ENCODE results near the gene NT5DC1. TPM values are rescaled to one million over a fixed set of nuclear protein-coding genes. Genes with fewer than 3 reads are reported as not detected.

The NT5DC1 gene
- total RNA-seq, 1 experiment from 2014 or later, result 27.6 TPM

GRCh38 chr6:116218172-116218633, 117.5 kb downstream of the NT5DC1 start:
- BruUV-seq (replicated peaks), result no TSS peak
- TF ChIP-seq, protein P1, sequence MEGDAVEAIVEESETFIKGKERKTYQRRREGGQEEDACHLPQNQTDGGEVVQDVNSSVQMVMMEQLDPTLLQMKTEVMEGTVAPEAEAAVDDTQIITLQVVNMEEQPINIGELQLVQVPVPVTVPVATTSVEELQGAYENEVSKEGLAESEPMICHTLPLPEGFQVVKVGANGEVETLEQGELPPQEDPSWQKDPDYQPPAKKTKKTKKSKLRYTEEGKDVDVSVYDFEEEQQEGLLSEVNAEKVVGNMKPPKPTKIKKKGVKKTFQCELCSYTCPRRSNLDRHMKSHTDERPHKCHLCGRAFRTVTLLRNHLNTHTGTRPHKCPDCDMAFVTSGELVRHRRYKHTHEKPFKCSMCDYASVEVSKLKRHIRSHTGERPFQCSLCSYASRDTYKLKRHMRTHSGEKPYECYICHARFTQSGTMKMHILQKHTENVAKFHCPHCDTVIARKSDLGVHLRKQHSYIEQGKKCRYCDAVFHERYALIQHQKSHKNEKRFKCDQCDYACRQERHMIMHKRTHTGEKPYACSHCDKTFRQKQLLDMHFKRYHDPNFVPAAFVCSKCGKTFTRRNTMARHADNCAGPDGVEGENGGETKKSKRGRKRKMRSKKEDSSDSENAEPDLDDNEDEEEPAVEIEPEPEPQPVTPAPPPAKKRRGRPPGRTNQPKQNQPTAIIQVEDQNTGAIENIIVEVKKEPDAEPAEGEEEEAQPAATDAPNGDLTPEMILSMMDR (IDR thresholded peaks at IDR 0.05; ENCODE audit: unreplicated experiment), result peak; percentile 32
- CTCF ChIA-PET, result interaction anchor here (0.6 to 4.5 kb wide), 17 partner anchors 10 to 355 kb away, joined by 3 to 29 read pairs (median 3); no protein-coding TSS in a partner anchor
- Mint-ChIP-seq H3K27ac (ENCODE audit: low read depth, unreplicated experiment) (no peak overlapping the region), H3K9me3 (ENCODE audit: unreplicated experiment) (no peaks in the 10 kb centered on the region), H3K27me3 (ENCODE audit: insufficient read depth, unreplicated experiment) (no peaks in the 10 kb centered on the region), H3K36me3 (ENCODE audit: insufficient read depth, unreplicated experiment) (no peaks in the 10 kb centered on the region), H3K4me1 (ENCODE audit: insufficient read depth, unreplicated experiment) (no peaks in the 10 kb centered on the region), H3K4me3 (ENCODE audit: unreplicated experiment) (no peak overlapping the region)
- intact Hi-C loops (cut with micrococcal nuclease), result loop anchor here (5.0 to 10.0 kb wide), 4 partner anchors 49 to 629 kb away; no protein-coding TSS in a partner anchor
- DNase-seq (ENCODE audit: unreplicated experiment), result no peak
- POLR2A ChIA-PET, result interaction anchor here (0.8 to 2.9 kb wide), 5 partner anchors 35 to 353 kb away, joined by 3 to 26 read pairs (median 4); partner anchors contain the start of genes NT5DC1, RWDD1, TSPYL1 and TSPYL4

GRCh38 chr6:116218866-116219265, 118.2 kb downstream of the NT5DC1 start:
- POLR2A ChIA-PET, result interaction anchor here (2.9 kb wide), 1 partner anchor 61 kb away, joined by 26 read pairs; the partner anchor contains the start of gene TSPYL1

GRCh38 chr6:116221067-116221466, 120.4 kb downstream of the NT5DC1 start:
- no peaks in the 10 kb centered on the region for H3K4me1 Mint-ChIP-seq (ENCODE audit: insufficient read depth, unreplicated experiment)

More at GRCh38 chr6:116218866-116219265, 118.2 kb downstream of the NT5DC1 start:
- no peak overlapping the region for H3K27ac Mint-ChIP-seq (ENCODE audit: low read depth, unreplicated experiment)
- no peak for DNase-seq (ENCODE audit: unreplicated experiment)
- H3K9me3 Mint-ChIP-seq (ENCODE audit: unreplicated experiment), result no peaks in the 10 kb centered on the region
- TF ChIP-seq, protein P1 (IDR thresholded peaks at IDR 0.05; ENCODE audit: unreplicated experiment), result no peak
- H3K4me3 Mint-ChIP-seq (ENCODE audit: unreplicated experiment), result no peak overlapping the region
- BruUV-seq (replicated peaks), result no TSS peak
- H3K4me1 Mint-ChIP-seq (ENCODE audit: insufficient read depth, unreplicated experiment), result no peaks in the 10 kb centered on the region
- intact Hi-C loops (cut with micrococcal nuclease), result loop anchor here (5.0 to 10.0 kb wide), 4 partner anchors 48 to 628 kb away; no protein-coding TSS in a partner anchor
- H3K27me3 Mint-ChIP-seq (ENCODE audit: insufficient read depth, unreplicated experiment), result no peaks in the 10 kb centered on the region
- no peaks in the 10 kb centered on the region for H3K36me3 Mint-ChIP-seq (ENCODE audit: insufficient read depth, unreplicated experiment)
- CTCF ChIA-PET, result interaction anchor here (0.6 to 4.5 kb wide), 13 partner anchors 10 to 345 kb away, joined by 3 to 29 read pairs (median 3); no protein-coding TSS in a partner anchor

DNA sequence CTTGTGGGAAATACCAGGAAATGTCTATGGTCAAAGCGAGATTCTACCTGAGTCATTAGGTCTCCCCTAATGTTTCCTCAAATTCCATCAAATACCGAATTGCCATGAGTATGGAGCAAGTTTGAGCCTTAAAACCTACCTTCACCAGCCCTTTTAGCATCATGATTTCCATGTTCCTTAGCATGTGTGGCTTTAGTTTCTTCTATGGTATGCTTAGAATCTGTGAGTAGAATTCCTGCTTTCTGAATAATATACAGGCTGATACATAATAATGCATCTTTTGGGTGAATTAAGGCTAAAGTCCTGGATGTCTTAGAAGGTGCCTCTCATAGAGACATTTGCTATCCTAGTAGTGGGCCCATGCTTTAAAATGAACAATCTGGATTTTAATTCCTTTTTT, 121.3 kb downstream of the NT5DC1 start:
- POLR2A ChIA-PET, result interaction anchor here (1.2 kb wide), 1 partner anchor 12 kb away, joined by 3 read pairs; no protein-coding TSS in a partner anchor
- Mint-ChIP-seq H3K27ac (ENCODE audit: low read depth, unreplicated experiment) (no peak overlapping the region), H3K36me3 (ENCODE audit: insufficient read depth, unreplicated experiment) (no peaks in the 10 kb centered on the region), H3K9me3 (ENCODE audit: unreplicated experiment) (no peaks in the 10 kb centered on the region), H3K4me3 (ENCODE audit: unreplicated experiment) (no peak overlapping the region), H3K27me3 (ENCODE audit: insufficient read depth, unreplicated experiment) (no peaks in the 10 kb centered on the region), H3K4me1 (ENCODE audit: insufficient read depth, unreplicated experiment) (no peaks in the 10 kb centered on the region)
- intact Hi-C loops (cut with micrococcal nuclease), result no loop called here
- CTCF ChIA-PET, result interaction anchor here (0.5 to 1.0 kb wide), 2 partner anchors 23 to 339 kb away, joined by 3 read pairs; no protein-coding TSS in a partner anchor
- BruUV-seq (replicated peaks), result no TSS peak
- TF ChIP-seq, protein P1 (IDR thresholded peaks at IDR 0.05; ENCODE audit: unreplicated experiment), result no peak
- no peak for DNase-seq (ENCODE audit: unreplicated experiment)

More at GRCh38 chr6:116221067-116221466, 120.4 kb downstream of the NT5DC1 start:
- Mint-ChIP-seq H3K36me3 (ENCODE audit: insufficient read depth, unreplicated experiment) (no peaks in the 10 kb centered on the region), H3K4me3 (ENCODE audit: unreplicated experiment) (no peak overlapping the region), H3K27me3 (ENCODE audit: insufficient read depth, unreplicated experiment) (no peaks in the 10 kb centered on the region), H3K27ac (ENCODE audit: low read depth, unreplicated experiment) (no peak overlapping the region), H3K9me3 (ENCODE audit: unreplicated experiment) (no peaks in the 10 kb centered on the region)
- BruUV-seq (replicated peaks), result no TSS peak
- POLR2A ChIA-PET, result interaction anchor here (0.6 to 1.2 kb wide), 2 partner anchors 11 to 428 kb away, joined by 3 to 4 read pairs; no protein-coding TSS in a partner anchor
- DNase-seq (ENCODE audit: unreplicated experiment), result peak; percentile 44
- intact Hi-C loops (cut with micrococcal nuclease), result no loop called here
- CTCF ChIA-PET, result interaction anchor here (0.5 to 1.0 kb wide), 3 partner anchors 22 to 1990 kb away, joined by 3 read pairs; no protein-coding TSS in a partner anchor
- TF ChIP-seq, protein P1 (IDR thresholded peaks at IDR 0.05; ENCODE audit: unreplicated experiment), result no peak

Measured in MCF 10A (cell line).